Tracheal epithelial cell (primary cell): ENCODE results near the gene DPH2. TPM values are rescaled to one million over a fixed set of nuclear protein-coding genes. Genes with fewer than 3 reads are reported as not detected.

ENCODE experiments used
- total RNA-seq: library from RNA; depleted of rRNA; stranded (reverse); fragments of >200 nt; gene quantifications from 2 replicates; pipeline ENCODE4 v1.2.1, GENCODE V29; 2014

The DPH2 gene
- 27.7 and 29.4 TPM in 2 replicates for total RNA-seq

GRCh38 chr1:43969746-43970466, at the start of gene DPH2:
DPH2 (plus strand) TSS chr1:43970010; CDS start chr1:43970176, 166 bp downstream.

GRCh38 chr1:43933386-43934100, 36.3 kb upstream of the DPH2 start, which contains the start of gene ARTN:
ARTN (plus strand) TSS chr1:43933801; CDS start chr1:43935657, 1,856 bp downstream.

GRCh38 chr1:43946236-43947060, 23.4 kb upstream of the DPH2 start, which contains the start of gene IPO13:
IPO13 (plus strand) TSS chr1:43946950; CDS start chr1:43947601, 651 bp downstream.

GRCh38 chr1:43974443-43975248, 4.8 kb downstream of the DPH2 start, which contains the start of gene ATP6V0B:
ATP6V0B (plus strand) TSS chr1:43974960; CDS start chr1:43975041, 81 bp downstream.

GRCh38 chr1:43978551-43979260, 8.9 kb downstream of the DPH2 start, which contains the start of gene B4GALT2:
B4GALT2 (plus strand) TSS chr1:43979210; CDS start chr1:43981161, 1,951 bp downstream.

GRCh38 chr1:43991476-43992231, 21.8 kb downstream of the DPH2 start, which contains the start of gene CCDC24:
CCDC24 (plus strand) TSS chr1:43991599; CDS start chr1:43991879, 280 bp downstream.

Other genes with a start within 250 kb of the DPH2 start
- 30.6 and 37.7 TPM in 2 replicates for gene ARTN, start 36.2 kb upstream of the DPH2 start, total RNA-seq
- 25.4 and 30.6 TPM in 2 replicates for gene IPO13, start 23.1 kb upstream of the DPH2 start, total RNA-seq
- 187 and 208 TPM in 2 replicates for gene ATP6V0B, start 5.0 kb downstream of the DPH2 start, total RNA-seq
- gene B4GALT2, start 9.2 kb downstream of the DPH2 start, total RNA-seq: 104 and 123 TPM in 2 replicates
- gene CCDC24, start 21.6 kb downstream of the DPH2 start, total RNA-seq: 3.4 and 5.3 TPM in 2 replicates
- gene SLC6A9, start 61.5 kb downstream of the DPH2 start, total RNA-seq: 11.9 and 14.7 TPM in 2 replicates
- 0.24 TPM in 1 of 2 replicates, not detected in the other for gene KLF17, start 148.8 kb downstream of the DPH2 start, total RNA-seq
- gene KLF18, start 171.6 kb downstream of the DPH2 start, total RNA-seq: not detected in 2 replicates
- gene DMAP1, start 243.5 kb downstream of the DPH2 start, total RNA-seq: 9.2 and 11.9 TPM in 2 replicates